Ascending aorta (tissue), 2 donors: ENCODE data around the gene SMC3. TPM values are rescaled to one million over a fixed set of nuclear protein-coding genes. Genes with fewer than 3 reads are reported as not detected.
"Not testable (repeated sequence)": the region's sequence is repeated elsewhere in the genome, so short reads cannot be mapped to it uniquely, and the experiment has no call there.

Experiments used
- DNase-seq, 2 donors: peaks; one replicate each; pipeline ENCODE4 v3.0.0-alpha.2; 2019; ENCODE audit warnings: low spot score in 2 of 2
- H3K27ac ChIP-seq, 2 donors: fragments of 200-600 bp; sonication (generic); one replicate each; pipeline ENCODE4 v1.5.1; 2016 to 2017; ENCODE audit warnings: mild to moderate bottlenecking in 1 of 2
- H3K27me3 ChIP-seq: fragments of 200-600 bp; sonication (generic); one replicate; pipeline ENCODE4 v1.5.1; 2017
- H3K36me3 ChIP-seq, 2 donors: fragments of 200-600 bp; sonication (generic); one replicate each; pipeline ENCODE4 v1.5.1; 2016
- H3K4me1 ChIP-seq, 2 donors: fragments of 200-600 bp; sonication (generic); one replicate each; pipeline ENCODE4 v1.5.1; 2016 to 2017; ENCODE audit warnings: mild to moderate bottlenecking in 1 of 2
- H3K4me3 ChIP-seq, 2 donors: fragments of 200-600 bp; sonication (generic); one replicate each; pipeline ENCODE4 v1.5.1; 2016 to 2017; ENCODE audit warnings: mild to moderate bottlenecking in 1 of 2
- H3K9me3 ChIP-seq, 2 donors: fragments of 200-600 bp; sonication (generic); one replicate each; pipeline ENCODE4 v1.5.1; 2016
- CTCF ChIP-seq, 3 experiments: fragments of 200-600 bp in 2 of 3; fragments of 450-650 bp in 1 of 3; sonication (generic) in 2 of 3; IDR thresholded peaks; one replicate each; pipeline ENCODE4 v1.5.1; 2016 to 2019; ENCODE audit warnings: antibody characterized with exemption in 3 of 3, mild to moderate bottlenecking in 1 of 3, moderate library complexity in 1 of 3
- intact Hi-C: fragments of 100-400 bp; cut with DNase I; formaldehyde crosslinking; loops from one replicate; pipeline ENCODE4 v1.15.1; 2023
- total RNA-seq: library from RNA; depleted of rRNA; stranded (reverse); fragments of >200 nt; gene quantifications from one replicate; pipeline ENCODE4 v1.1.0, GENCODE V29; 2016

Gene SMC3
- total RNA-seq, 1 donor from 2014 or later = 14.8 TPM

- no peaks in the 10 kb centered on the region for H3K27me3 ChIP-seq
- no peak for TF ChIP-seq CTCF (IDR thresholded peaks at IDR 0.05)
- no peak overlapping the region for H3K4me3 ChIP-seq
- H3K27ac ChIP-seq = no peak overlapping the region
- H3K4me1 ChIP-seq = no peaks in the 10 kb centered on the region
- no peaks in the 10 kb centered on the region for H3K9me3 ChIP-seq
- intact Hi-C loops = no loop called here
- DNase-seq = no peak
- no peaks in the 10 kb centered on the region for H3K36me3 ChIP-seq
Measured at GRCh38 chr10:110525349-110526260, 41.9 kb upstream of the SMC3 start.

GRCh38 chr10:110527731-110528171, 39.7 kb upstream of the SMC3 start:
- Histone ChIP-seq H3K36me3 (no peaks in the 10 kb centered on the region), H3K27ac (no peak overlapping the region), H3K4me3 (no peak overlapping the region), H3K27me3 (no peaks in the 10 kb centered on the region), H3K9me3 (no peaks in the 10 kb centered on the region), H3K4me1 (no peaks in the 10 kb centered on the region)
- DNase-seq = no peak
- TF ChIP-seq CTCF (IDR thresholded peaks at IDR 0.05) = no peak
- intact Hi-C loops = no loop called here

- DNase-seq = no peak
- Histone ChIP-seq H3K27me3 (no peaks in the 10 kb centered on the region), H3K4me1 (no peaks in the 10 kb centered on the region), H3K36me3 (no peaks in the 10 kb centered on the region), H3K27ac (no peak overlapping the region), H3K9me3 (no peaks in the 10 kb centered on the region), H3K4me3 (no peak overlapping the region)
- no peak for TF ChIP-seq CTCF (IDR thresholded peaks at IDR 0.05)
- intact Hi-C loops = no loop called here
Measured at GRCh38 chr10:110528224-110528996, 39.1 kb upstream of the SMC3 start.

- H3K36me3 ChIP-seq, H3K4me3 ChIP-seq, DNase-seq, H3K27ac ChIP-seq, intact Hi-C loops, H3K9me3 ChIP-seq, H3K27me3 ChIP-seq, H3K4me1 ChIP-seq: not testable (repeated sequence)
Measured at GRCh38 chr10:110528997-110529524, 38.4 kb upstream of the SMC3 start.

- no peak overlapping the region for H3K27ac ChIP-seq
- no peaks in the 10 kb centered on the region for H3K9me3 ChIP-seq
- no peak for DNase-seq
- no peak overlapping the region for H3K4me3 ChIP-seq
- no peaks in the 10 kb centered on the region for H3K4me1 ChIP-seq
- H3K27me3 ChIP-seq = no peaks in the 10 kb centered on the region
- intact Hi-C loops = no loop called here
- TF ChIP-seq CTCF (IDR thresholded peaks at IDR 0.05) = no peak
- no peaks in the 10 kb centered on the region for H3K36me3 ChIP-seq
Measured at GRCh38 chr10:110529596-110530011, 37.9 kb upstream of the SMC3 start.
